ENCODE results near the gene AURKAIP1. TPM values are rescaled to one million over a fixed set of nuclear protein-coding genes. Genes with fewer than 3 reads are reported as not detected.

The AURKAIP1 gene
- total and polyA plus RNA-seq, 9 of the 15 experiments (the other 6 are each of a cell fraction or from before 2014, with no cell fraction given) = 7.8 to 478 (median 92.0) TPM

DNA sequence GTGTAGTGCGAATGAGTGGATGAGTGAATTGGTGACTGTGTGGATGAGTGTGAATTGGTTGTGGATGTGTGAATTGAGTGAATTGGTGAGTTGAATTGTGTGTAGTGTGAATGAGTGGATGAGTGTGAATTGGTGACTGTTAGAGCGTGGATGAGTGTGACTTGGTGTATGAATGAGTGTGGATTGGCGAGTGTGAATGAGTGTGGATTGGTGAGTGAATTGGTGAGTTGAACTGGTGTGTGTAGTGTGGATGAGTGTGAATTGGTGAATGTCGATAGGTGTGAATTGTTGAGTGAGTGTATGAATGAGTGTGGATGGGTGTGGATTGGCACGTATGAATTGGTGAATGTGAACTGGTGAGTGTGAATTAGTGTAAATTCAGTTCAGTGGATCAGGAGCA, 7.7 kb downstream of the AURKAIP1 start:
- Histone ChIP-seq H3K9ac (ENCODE audit: insufficient read depth in 1 of 2, low read depth in 2 of 2, low read length in 2 of 2) (no peak overlapping the region), H3K36me3 (ENCODE audit: control insufficient read depth, insufficient read depth, low read length) (peaks cover 10% of the 10 kb centered on the region), H3K9me3 (replicated peaks; ENCODE audit: control insufficient read depth, insufficient read depth, low read depth, low read length) (peaks cover 10% of the 10 kb centered on the region), H2AFZ (ENCODE audit: low read depth, low read length) (no peak overlapping the region), H3K4me1 (replicated peaks in 1 of 2; ENCODE audit: control insufficient read depth in 2 of 2, insufficient read depth in 2 of 2, low read length in 2 of 2) (peaks cover 10 to 19% of the 10 kb centered on the region in 2 experiments), H3K27ac (ENCODE audit: extremely low read depth, low read depth, low read length) (no peak overlapping the region), H3K27me3 (ENCODE audit: control insufficient read depth in 2 of 2, insufficient read depth in 2 of 2, low read length in 2 of 2) (no peaks in the 10 kb centered on the region), H3K9me1 (ENCODE audit: control insufficient read depth, insufficient read depth, low read length) (peaks cover 6% of the 10 kb centered on the region), H3K79me2 (ENCODE audit: control insufficient read depth, insufficient read depth, low read length) (peaks cover 5% of the 10 kb centered on the region; the same call in 1 of the 3 replicates), H3K4me2 (ENCODE audit: insufficient read depth, low read length) (no peak overlapping the region), H4K20me1 (replicated peaks; ENCODE audit: control insufficient read depth, insufficient read depth, low read length) (peaks cover 7% of the 10 kb centered on the region; the same call in 1 of the 2 replicates), H3K4me3 (no peak overlapping the region)
- in situ Hi-C loops (cut with MboI) (loop anchor here (10.0 kb wide), 1 partner anchor 547 kb away; the partner anchor contains the start of genes CALML6 and TMEM52), intact Hi-C loops (cut with micrococcal nuclease) (no loop called here)
- 0 out of 2 replicates have a peak, but pooled peaks have one; percentile 25 for TF ChIP-seq EHMT2 (IDR thresholded peaks at IDR 0.05)
- TF ChIP-seq HDAC3 (IDR thresholded peaks at IDR 0.05; ENCODE audit: borderline replicate concordance, partially characterized antibody) = no peak
- TF ChIP-seq, protein P1, sequence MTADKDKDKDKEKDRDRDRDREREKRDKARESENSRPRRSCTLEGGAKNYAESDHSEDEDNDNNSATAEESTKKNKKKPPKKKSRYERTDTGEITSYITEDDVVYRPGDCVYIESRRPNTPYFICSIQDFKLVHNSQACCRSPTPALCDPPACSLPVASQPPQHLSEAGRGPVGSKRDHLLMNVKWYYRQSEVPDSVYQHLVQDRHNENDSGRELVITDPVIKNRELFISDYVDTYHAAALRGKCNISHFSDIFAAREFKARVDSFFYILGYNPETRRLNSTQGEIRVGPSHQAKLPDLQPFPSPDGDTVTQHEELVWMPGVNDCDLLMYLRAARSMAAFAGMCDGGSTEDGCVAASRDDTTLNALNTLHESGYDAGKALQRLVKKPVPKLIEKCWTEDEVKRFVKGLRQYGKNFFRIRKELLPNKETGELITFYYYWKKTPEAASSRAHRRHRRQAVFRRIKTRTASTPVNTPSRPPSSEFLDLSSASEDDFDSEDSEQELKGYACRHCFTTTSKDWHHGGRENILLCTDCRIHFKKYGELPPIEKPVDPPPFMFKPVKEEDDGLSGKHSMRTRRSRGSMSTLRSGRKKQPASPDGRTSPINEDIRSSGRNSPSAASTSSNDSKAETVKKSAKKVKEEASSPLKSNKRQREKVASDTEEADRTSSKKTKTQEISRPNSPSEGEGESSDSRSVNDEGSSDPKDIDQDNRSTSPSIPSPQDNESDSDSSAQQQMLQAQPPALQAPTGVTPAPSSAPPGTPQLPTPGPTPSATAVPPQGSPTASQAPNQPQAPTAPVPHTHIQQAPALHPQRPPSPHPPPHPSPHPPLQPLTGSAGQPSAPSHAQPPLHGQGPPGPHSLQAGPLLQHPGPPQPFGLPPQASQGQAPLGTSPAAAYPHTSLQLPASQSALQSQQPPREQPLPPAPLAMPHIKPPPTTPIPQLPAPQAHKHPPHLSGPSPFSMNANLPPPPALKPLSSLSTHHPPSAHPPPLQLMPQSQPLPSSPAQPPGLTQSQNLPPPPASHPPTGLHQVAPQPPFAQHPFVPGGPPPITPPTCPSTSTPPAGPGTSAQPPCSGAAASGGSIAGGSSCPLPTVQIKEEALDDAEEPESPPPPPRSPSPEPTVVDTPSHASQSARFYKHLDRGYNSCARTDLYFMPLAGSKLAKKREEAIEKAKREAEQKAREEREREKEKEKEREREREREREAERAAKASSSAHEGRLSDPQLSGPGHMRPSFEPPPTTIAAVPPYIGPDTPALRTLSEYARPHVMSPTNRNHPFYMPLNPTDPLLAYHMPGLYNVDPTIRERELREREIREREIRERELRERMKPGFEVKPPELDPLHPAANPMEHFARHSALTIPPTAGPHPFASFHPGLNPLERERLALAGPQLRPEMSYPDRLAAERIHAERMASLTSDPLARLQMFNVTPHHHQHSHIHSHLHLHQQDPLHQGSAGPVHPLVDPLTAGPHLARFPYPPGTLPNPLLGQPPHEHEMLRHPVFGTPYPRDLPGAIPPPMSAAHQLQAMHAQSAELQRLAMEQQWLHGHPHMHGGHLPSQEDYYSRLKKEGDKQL (CRISPR knock-in tag; IDR thresholded peaks at IDR 0.05; ENCODE audit: borderline replicate concordance) = no peak
- TF ChIP-seq BCOR (IDR thresholded peaks at IDR 0.05) = 0 out of 2 replicates have a peak, but pooled peaks have one; percentile 19
- TF ChIP-seq RAD21 (CRISPR knock-in tag; conservative IDR thresholded peaks at IDR 0.05 in 1 of 2, IDR thresholded peaks at IDR 0.05 in 1 of 2) = no peak
- TF ChIP-seq, protein P2, sequence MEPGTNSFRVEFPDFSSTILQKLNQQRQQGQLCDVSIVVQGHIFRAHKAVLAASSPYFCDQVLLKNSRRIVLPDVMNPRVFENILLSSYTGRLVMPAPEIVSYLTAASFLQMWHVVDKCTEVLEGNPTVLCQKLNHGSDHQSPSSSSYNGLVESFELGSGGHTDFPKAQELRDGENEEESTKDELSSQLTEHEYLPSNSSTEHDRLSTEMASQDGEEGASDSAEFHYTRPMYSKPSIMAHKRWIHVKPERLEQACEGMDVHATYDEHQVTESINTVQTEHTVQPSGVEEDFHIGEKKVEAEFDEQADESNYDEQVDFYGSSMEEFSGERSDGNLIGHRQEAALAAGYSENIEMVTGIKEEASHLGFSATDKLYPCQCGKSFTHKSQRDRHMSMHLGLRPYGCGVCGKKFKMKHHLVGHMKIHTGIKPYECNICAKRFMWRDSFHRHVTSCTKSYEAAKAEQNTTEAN (CRISPR knock-in tag; IDR thresholded peaks at IDR 0.05) = peak; percentile 99
- TF ChIP-seq, protein P3, sequence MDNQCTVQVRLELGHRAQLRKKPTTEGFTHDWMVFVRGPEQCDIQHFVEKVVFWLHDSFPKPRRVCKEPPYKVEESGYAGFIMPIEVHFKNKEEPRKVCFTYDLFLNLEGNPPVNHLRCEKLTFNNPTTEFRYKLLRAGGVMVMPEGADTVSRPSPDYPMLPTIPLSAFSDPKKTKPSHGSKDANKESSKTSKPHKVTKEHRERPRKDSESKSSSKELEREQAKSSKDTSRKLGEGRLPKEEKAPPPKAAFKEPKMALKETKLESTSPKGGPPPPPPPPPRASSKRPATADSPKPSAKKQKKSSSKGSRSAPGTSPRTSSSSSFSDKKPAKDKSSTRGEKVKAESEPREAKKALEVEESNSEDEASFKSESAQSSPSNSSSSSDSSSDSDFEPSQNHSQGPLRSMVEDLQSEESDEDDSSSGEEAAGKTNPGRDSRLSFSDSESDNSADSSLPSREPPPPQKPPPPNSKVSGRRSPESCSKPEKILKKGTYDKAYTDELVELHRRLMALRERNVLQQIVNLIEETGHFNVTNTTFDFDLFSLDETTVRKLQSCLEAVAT (IDR thresholded peaks at IDR 0.05) = 0 out of 4 replicates have a peak, but pooled peaks of 1 of the 2 experiments have one; percentile 29
- TF ChIP-seq MCM7 (IDR thresholded peaks at IDR 0.05) = peak; percentile 39 to 49; a peak in 1 of 4 replicates
- 0 out of 4 replicates have a peak, but pooled peaks of 1 of the 2 experiments have one; percentile 36 for TF ChIP-seq HDAC1 (IDR thresholded peaks at IDR 0.05)
- TF ChIP-seq ZNF764 (CRISPR knock-in tag; IDR thresholded peaks at IDR 0.05; ENCODE audit: low read depth) = no peak
- no TSS peak for BruUV-seq (replicated peaks)
- POLR2A ChIA-PET = no interaction called here
- CTCF ChIA-PET (ENCODE audit: low intra/inter-chr PET ratio) = no interaction called here
- DNase-seq (ENCODE audit: extremely low read depth in 1 of 4, low spot score in 3 of 4) (no peak), ATAC-seq (no peak), FAIRE-seq (no peak)
- 70% methylated on average over 5 of the region's 5 CpGs for WGBS (ENCODE audit: insufficient coverage, low coverage, missing lambda C conversion rate)

All from K562 (cell line).